ENCODE results near the gene ABCB6. TPM values are rescaled to one million over a fixed set of nuclear protein-coding genes. Genes with fewer than 3 reads are reported as not detected.

The ABCB6 gene
- total RNA-seq, 1 experiment from 2014 or later: 68.6 TPM

DNA sequence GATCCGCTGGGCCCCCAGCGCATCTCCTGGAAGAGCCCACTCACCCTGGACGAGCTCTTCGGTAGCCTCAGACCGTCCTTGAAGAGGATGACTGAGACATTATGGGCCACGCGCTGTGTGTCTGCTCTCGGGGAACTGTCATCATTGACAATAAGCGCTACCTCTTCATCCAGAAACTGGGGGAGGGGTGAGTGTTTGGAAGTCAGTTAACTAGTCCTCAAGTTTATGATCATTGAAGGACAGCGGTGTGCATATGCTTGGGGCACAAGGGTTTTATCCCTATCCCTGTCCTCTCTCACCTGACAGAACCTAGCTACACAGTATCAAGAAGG, 27.1 kb upstream of the ABCB6 start:
- peak overlapping the region; percentile 73 for H3K4me3 ChIP-seq (ENCODE audit: low read depth, low read length)
- ChIA-PET POLR2A (interaction anchor here (0.8 to 2.2 kb wide), 2 partner anchors 32 to 39 kb away, joined by 6 to 14 read pairs; partner anchors contain the start of gene ZFAND2B), CTCF (interaction anchor here (1.3 to 2.3 kb wide), 2 partner anchors 39 to 48 kb away, joined by 4 to 10 read pairs; partner anchors contain the start of gene ZFAND2B)
- TF ChIP-seq, protein P1, sequence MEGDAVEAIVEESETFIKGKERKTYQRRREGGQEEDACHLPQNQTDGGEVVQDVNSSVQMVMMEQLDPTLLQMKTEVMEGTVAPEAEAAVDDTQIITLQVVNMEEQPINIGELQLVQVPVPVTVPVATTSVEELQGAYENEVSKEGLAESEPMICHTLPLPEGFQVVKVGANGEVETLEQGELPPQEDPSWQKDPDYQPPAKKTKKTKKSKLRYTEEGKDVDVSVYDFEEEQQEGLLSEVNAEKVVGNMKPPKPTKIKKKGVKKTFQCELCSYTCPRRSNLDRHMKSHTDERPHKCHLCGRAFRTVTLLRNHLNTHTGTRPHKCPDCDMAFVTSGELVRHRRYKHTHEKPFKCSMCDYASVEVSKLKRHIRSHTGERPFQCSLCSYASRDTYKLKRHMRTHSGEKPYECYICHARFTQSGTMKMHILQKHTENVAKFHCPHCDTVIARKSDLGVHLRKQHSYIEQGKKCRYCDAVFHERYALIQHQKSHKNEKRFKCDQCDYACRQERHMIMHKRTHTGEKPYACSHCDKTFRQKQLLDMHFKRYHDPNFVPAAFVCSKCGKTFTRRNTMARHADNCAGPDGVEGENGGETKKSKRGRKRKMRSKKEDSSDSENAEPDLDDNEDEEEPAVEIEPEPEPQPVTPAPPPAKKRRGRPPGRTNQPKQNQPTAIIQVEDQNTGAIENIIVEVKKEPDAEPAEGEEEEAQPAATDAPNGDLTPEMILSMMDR (IDR thresholded peaks at IDR 0.05; ENCODE audit: insufficient read depth in 1 of 2, low read depth in 1 of 2, low read length in 1 of 2, severe bottlenecking in 1 of 2, unreplicated experiment in 1 of 2): no peak
- BruUV-seq (replicated peaks): no TSS peak
- H3K36me3 Mint-ChIP-seq (ENCODE audit: insufficient read depth, unreplicated experiment): peaks cover 18% of the 10 kb centered on the region
- H3K4me1 ChIP-seq: peaks cover 33% of the 10 kb centered on the region
- peak overlapping the region; percentile 90 for H3K27ac Mint-ChIP-seq (ENCODE audit: unreplicated experiment)
- H3K36me3 ChIP-seq (ENCODE audit: control insufficient read depth, insufficient read depth, low read length): no peaks in the 10 kb centered on the region; the same call in 1 of the 2 replicates
- peaks cover 28% of the 10 kb centered on the region for H3K4me1 Mint-ChIP-seq (ENCODE audit: low read depth, unreplicated experiment)
- peak overlapping the region; percentile 82 for H3K4me3 Mint-ChIP-seq (ENCODE audit: unreplicated experiment)
- intact Hi-C loops (cut with micrococcal nuclease; ENCODE audit: unreplicated experiment): loop anchor here (1.0 kb wide), 1 partner anchor 86 kb away; the partner anchor contains the start of gene NHEJ1
- no peaks in the 10 kb centered on the region for H3K9me3 ChIP-seq
- no peak for DNase-seq
- H3K9me3 Mint-ChIP-seq (ENCODE audit: unreplicated experiment): no peaks in the 10 kb centered on the region
- no peaks in the 10 kb centered on the region for H3K27me3 Mint-ChIP-seq (ENCODE audit: insufficient read depth, unreplicated experiment)
- H3K27me3 ChIP-seq (replicated peaks; ENCODE audit: control insufficient read depth, insufficient read depth, low read length): no peaks in the 10 kb centered on the region

GRCh38 chr2:219245148-219245898, 26.6 kb upstream of the ABCB6 start, which contains the start of the genes GLB1L and STK16:
Gene GLB1L (minus strand): TSS chr2:219245444. CDS start chr2:219243573, 1,871 bp downstream.
Gene STK16 (plus strand): TSS chr2:219245479. CDS start chr2:219246000, 521 bp downstream.
- Mint-ChIP-seq H3K27me3 (ENCODE audit: insufficient read depth, unreplicated experiment) (no peaks in the 10 kb centered on the region), H3K9me3 (ENCODE audit: unreplicated experiment) (no peaks in the 10 kb centered on the region), H3K4me1 (ENCODE audit: low read depth, unreplicated experiment) (peaks cover 23% of the 10 kb centered on the region), H3K27ac (ENCODE audit: unreplicated experiment) (peak within 1 kb of the TSS; percentile 90), H3K4me3 (ENCODE audit: unreplicated experiment) (peak within 1 kb of the TSS; percentile 82), H3K36me3 (ENCODE audit: insufficient read depth, unreplicated experiment) (peaks cover 18% of the 10 kb centered on the region)
- intact Hi-C loops (cut with micrococcal nuclease; ENCODE audit: unreplicated experiment): loop anchor here (1.0 kb wide), 1 partner anchor 85 kb away; the partner anchor contains the start of gene NHEJ1
- TSS peak; percentile 66 for BruUV-seq (replicated peaks)
- ChIA-PET POLR2A (interaction anchor here (0.7 to 2.2 kb wide), 8 partner anchors 9 to 69 kb away, joined by 3 to 14 read pairs (median 6); partner anchors contain the start of genes ABCB6, ANKZF1, ATG9A and CNPPD1), CTCF (interaction anchor here (0.6 to 2.3 kb wide), 4 partner anchors 9 to 49 kb away, joined by 4 to 11 read pairs (median 7); partner anchors contain the start of genes TUBA4A and ZFAND2B)
- peak within 1 kb of the TSS; percentile 73 for H3K4me3 ChIP-seq (ENCODE audit: low read depth, low read length)
- no peaks in the 10 kb centered on the region for H3K9me3 ChIP-seq
- peak; percentile 94 for DNase-seq
- H3K27me3 ChIP-seq (replicated peaks; ENCODE audit: control insufficient read depth, insufficient read depth, low read length): no peaks in the 10 kb centered on the region
- H3K36me3 ChIP-seq (ENCODE audit: control insufficient read depth, insufficient read depth, low read length): no peaks in the 10 kb centered on the region; the same call in 1 of the 2 replicates
- TF ChIP-seq, protein P1 (IDR thresholded peaks at IDR 0.05; ENCODE audit: insufficient read depth in 1 of 2, low read depth in 1 of 2, low read length in 1 of 2, severe bottlenecking in 1 of 2, unreplicated experiment in 1 of 2): no peak
- H3K4me1 ChIP-seq: peaks cover 33% of the 10 kb centered on the region

DNA sequence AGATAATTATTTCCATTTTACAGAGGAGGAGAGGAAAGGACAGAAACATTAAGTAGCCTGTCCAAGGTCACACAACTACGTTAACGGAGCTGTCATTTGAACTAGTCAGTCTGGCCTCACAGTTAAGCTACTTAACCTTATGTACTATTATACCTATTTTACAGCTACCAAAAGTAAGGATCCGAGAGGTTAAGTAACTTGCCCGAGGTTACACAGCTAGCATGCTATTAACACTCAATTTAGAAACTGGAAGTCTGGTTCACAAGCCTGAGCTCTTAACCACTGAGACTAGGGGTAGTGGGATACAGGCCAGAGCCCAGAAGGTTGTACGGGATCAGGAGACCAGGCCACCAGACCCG, 26.0 kb upstream of the ABCB6 start:
- TF ChIP-seq, protein P1 (IDR thresholded peaks at IDR 0.05; ENCODE audit: insufficient read depth in 1 of 2, low read depth in 1 of 2, low read length in 1 of 2, severe bottlenecking in 1 of 2, unreplicated experiment in 1 of 2): no peak
- intact Hi-C loops (cut with micrococcal nuclease; ENCODE audit: unreplicated experiment): loop anchor here (1.0 kb wide), 1 partner anchor 84 kb away; the partner anchor contains the start of gene NHEJ1
- Histone ChIP-seq H3K27me3 (replicated peaks; ENCODE audit: control insufficient read depth, insufficient read depth, low read length) (no peaks in the 10 kb centered on the region), H3K4me1 (peaks cover 27% of the 10 kb centered on the region), H3K4me3 (ENCODE audit: low read depth, low read length) (peak overlapping the region; percentile 73), H3K36me3 (ENCODE audit: control insufficient read depth, insufficient read depth, low read length) (no peaks in the 10 kb centered on the region), H3K9me3 (no peaks in the 10 kb centered on the region)
- H3K27me3 Mint-ChIP-seq (ENCODE audit: insufficient read depth, unreplicated experiment): no peaks in the 10 kb centered on the region
- H3K4me3 Mint-ChIP-seq (ENCODE audit: unreplicated experiment): peak overlapping the region; percentile 82
- H3K9me3 Mint-ChIP-seq (ENCODE audit: unreplicated experiment): no peaks in the 10 kb centered on the region
- H3K36me3 Mint-ChIP-seq (ENCODE audit: insufficient read depth, unreplicated experiment): peaks cover 18% of the 10 kb centered on the region
- peak overlapping the region; percentile 90 for H3K27ac Mint-ChIP-seq (ENCODE audit: unreplicated experiment)
- peaks cover 18% of the 10 kb centered on the region for H3K4me1 Mint-ChIP-seq (ENCODE audit: low read depth, unreplicated experiment)
- DNase-seq: no peak
- TSS peak; percentile 66 for BruUV-seq (replicated peaks)
- ChIA-PET POLR2A (interaction anchor here (0.7 to 2.2 kb wide), 7 partner anchors 9 to 69 kb away, joined by 3 to 14 read pairs (median 6); partner anchors contain the start of genes ABCB6, ANKZF1, ATG9A and CNPPD1), CTCF (interaction anchor here (0.6 to 2.3 kb wide), 4 partner anchors 10 to 50 kb away, joined by 4 to 11 read pairs (median 7); partner anchors contain the start of genes TUBA4A and ZFAND2B)

Data from Caco-2 (cell line).